Endometrial microvascular endothelial cells (primary cell): ENCODE data around the gene ATP10B. TPM values are rescaled to one million over a fixed set of nuclear protein-coding genes. Genes with fewer than 3 reads are reported as not detected.
"Not testable (repeated sequence)": the region's sequence is repeated elsewhere in the genome, so short reads cannot be mapped to it uniquely, and the experiment has no call there.

ENCODE experiments used
- in situ Hi-C: cut with HindIII; loops from 2 replicates; pipeline ENCODE4 v1.10.0; 2017; ENCODE audit warnings: low sequenced_read_pairs, low pct_unique_long_range_greater_than_20kb; ENCODE audit errors: inconsistent ontology term
- total RNA-seq: library from RNA; depleted of rRNA; stranded (reverse); fragments of >200 nt; gene quantifications from one replicate; pipeline ENCODE4 v1.2.3, GENCODE V29; 2015; ENCODE audit errors: inconsistent ontology term

Gene ATP10B, protein sequence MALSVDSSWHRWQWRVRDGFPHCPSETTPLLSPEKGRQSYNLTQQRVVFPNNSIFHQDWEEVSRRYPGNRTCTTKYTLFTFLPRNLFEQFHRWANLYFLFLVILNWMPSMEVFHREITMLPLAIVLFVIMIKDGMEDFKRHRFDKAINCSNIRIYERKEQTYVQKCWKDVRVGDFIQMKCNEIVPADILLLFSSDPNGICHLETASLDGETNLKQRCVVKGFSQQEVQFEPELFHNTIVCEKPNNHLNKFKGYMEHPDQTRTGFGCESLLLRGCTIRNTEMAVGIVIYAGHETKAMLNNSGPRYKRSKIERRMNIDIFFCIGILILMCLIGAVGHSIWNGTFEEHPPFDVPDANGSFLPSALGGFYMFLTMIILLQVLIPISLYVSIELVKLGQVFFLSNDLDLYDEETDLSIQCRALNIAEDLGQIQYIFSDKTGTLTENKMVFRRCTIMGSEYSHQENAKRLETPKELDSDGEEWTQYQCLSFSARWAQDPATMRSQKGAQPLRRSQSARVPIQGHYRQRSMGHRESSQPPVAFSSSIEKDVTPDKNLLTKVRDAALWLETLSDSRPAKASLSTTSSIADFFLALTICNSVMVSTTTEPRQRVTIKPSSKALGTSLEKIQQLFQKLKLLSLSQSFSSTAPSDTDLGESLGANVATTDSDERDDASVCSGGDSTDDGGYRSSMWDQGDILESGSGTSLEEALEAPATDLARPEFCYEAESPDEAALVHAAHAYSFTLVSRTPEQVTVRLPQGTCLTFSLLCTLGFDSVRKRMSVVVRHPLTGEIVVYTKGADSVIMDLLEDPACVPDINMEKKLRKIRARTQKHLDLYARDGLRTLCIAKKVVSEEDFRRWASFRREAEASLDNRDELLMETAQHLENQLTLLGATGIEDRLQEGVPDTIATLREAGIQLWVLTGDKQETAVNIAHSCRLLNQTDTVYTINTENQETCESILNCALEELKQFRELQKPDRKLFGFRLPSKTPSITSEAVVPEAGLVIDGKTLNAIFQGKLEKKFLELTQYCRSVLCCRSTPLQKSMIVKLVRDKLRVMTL (N-terminal part only)
- total RNA-seq, result not detected

- in situ Hi-C loops, result no loop called here
These were observed at the start of gene ATP10B for GRCh38 chr5:160852049-160852448. ATP10B (minus strand) TSS chr5:160852211; CDS start chr5:160688074, 164,137 bp downstream.

DNA sequence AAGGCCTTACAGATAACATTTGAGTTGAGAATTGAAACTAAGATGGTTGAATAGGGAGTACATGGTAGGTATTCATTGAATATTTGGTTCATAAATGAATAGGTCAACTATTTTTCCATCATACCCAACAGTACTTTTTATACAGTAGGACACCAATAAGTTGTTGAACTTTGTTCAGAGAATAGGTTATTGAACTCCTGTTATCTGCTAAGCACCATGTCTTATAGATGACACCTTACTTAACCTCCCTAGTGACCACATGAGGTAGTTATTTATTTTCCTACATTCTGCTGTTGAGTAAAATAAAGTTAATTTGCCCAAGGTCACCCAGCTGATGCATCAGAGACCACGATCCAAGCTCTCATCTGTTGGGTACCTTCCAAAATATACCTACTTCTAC lies 49.6 kb upstream of the ATP10B start:
- in situ Hi-C loops, result no loop called here

GRCh38 chr5:160899735-160900134 lies 47.7 kb upstream of the ATP10B start:
- in situ Hi-C loops, result no loop called here

DNA sequence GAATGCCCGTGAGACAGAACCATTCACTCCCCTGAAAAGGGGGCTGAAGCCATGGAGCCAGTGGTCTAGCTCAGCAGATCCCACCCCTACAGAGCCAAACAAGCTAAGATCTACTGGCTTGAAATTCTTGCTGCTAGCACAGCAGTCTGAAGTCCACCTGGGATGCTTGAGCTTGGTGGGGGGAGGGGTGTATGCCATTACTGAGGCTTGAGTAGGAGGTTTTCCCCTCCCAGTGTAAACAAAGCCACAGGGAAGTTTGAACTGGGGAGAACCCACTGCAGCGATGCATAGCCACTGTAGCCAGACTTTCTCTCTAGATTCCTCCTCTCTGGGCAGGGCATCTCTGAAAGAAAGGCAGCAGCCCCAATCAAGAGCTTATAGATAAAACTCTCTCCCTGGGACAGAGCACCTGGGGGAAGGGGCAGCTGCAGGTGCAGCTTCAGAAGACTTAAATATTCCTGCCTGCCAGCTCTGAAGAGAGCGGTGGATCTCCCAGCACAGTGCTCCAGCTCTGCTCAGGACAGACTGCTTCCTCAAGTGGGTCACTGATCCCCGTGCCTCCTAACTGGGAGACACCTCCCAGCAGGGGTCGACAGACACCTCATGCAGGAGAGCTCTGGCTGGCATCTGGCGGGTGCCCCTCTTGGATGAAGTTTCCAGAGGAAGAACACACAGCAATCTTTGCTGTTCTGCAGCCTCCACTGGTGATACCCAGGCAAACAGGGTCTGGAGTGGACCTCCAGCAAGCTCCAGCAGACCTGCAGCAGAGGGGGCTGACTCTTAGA lies 41.4 kb upstream of the ATP10B start:
- in situ Hi-C loops, result not testable (repeated sequence)

- in situ Hi-C loops, result no loop called here
These were observed 35.8 kb upstream of the ATP10B start for GRCh38 chr5:160887780-160888179.

- in situ Hi-C loops, result not testable (repeated sequence)
These were observed 21.7 kb upstream of the ATP10B start for GRCh38 chr5:160873560-160874200.

DNA sequence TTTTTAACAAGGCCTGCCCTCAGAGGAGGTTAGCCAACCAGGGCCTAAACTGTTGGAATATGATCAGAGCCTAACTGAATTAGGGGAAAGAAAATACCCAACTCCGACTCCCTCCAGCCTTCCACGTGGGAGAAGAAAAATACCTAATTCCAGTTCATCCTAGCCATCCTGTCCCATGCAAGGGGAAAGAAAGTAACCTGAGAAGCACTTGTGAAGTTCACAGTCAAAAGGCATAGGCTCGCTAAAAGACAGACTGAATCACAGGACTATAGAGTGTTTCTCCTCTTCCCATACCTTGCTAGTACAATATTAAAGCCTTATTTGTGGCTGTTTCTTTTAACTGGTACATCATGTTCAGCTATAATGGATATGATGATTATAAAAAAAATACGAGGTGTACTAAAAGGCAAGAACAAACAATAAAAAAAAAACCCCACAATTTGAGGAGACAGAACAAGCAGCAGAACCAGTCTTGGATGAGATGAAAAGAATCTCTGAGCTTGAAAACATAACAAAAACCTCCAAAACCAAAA lies 18.0 kb upstream of the ATP10B start:
- in situ Hi-C loops, result no loop called here

DNA sequence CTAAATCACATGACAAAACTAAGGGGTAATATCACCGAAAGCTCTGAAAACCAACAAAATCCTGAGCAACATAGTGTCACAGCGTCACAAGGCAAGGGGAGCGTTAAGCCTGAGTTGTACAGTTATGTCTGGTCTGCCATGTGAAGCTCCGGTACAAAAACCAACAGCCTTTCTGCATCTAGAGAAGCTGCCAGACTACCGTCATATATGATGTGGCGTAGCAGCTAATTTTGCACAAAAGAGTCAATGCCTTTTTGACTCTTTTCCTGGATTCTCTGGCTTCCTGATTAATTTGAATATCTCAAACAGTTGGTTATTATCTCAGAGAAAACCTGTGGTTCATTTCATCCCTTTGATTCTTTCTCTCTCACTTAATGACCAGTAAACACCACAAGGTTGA lies 16.0 kb upstream of the ATP10B start:
- in situ Hi-C loops, result no loop called here

- in situ Hi-C loops, result no loop called here
These were observed 560 bp downstream of the ATP10B start for GRCh38 chr5:160851451-160851850.

DNA sequence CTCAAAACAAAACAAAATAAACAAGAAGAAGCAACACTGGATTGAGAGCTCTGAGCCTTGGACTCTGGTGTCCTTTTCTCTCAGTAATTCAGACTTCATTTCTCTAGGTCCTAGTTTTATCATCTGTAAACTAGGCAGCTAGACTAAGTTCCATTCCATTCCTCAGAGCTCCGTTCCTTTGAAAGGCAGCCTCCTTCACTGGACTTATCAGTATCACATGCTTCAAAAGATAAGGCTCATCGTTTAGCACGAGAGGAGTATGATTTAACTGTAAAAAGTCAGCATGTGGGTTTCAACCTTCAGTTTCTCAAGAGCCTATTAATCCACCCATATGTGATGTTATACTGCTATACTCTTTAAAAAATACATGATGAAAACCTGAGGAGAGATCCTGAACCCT lies 1.6 kb downstream of the ATP10B start:
- in situ Hi-C loops, result no loop called here

DNA sequence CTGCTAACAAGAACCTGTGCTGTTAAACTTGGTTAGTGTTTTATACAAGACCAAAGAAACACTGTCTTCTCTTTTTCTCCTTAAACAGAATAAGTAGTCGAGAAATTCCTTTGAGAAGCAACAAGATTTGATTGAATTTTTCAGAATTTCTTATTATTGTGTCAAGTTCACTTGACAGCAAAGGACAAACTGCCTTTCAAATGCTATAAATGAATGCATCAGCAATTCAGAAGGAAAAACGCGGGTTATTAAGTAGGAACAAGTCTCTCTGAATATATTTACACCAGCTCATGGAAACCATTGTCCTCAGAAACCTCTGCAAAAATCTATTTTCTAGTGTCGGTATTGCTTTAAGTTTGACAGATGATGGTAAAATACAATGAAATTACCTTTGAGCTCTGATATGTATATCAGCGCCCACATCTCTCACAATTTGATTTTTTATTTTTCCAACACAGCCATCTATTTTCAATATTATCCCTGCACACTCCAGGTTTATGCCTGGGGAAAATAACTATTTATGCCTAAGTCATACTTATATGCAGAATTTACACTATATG lies 4.4 kb downstream of the ATP10B start:
- in situ Hi-C loops, result no loop called here

DNA sequence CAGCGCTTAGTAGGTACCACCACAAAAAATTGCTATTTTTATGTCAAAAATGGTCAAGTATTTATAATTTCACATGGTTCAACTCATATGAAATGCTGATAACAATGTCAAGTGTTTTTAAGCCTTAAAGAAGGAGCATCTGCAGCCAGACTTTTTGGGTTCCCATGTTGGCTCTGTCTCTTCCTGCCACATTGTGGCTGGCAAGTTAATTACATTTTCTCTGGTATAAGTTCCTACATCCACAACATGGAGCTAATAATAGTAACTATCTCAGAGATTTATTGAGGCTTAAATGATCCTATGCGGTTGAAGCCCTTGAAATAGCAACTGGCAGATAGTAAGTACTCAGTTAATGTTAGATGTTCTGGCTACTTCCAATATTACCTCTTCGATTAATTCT lies 5.4 kb downstream of the ATP10B start:
- in situ Hi-C loops, result no loop called here

- in situ Hi-C loops, result no loop called here
These were observed 7.8 kb downstream of the ATP10B start for GRCh38 chr5:160844177-160844576.

DNA sequence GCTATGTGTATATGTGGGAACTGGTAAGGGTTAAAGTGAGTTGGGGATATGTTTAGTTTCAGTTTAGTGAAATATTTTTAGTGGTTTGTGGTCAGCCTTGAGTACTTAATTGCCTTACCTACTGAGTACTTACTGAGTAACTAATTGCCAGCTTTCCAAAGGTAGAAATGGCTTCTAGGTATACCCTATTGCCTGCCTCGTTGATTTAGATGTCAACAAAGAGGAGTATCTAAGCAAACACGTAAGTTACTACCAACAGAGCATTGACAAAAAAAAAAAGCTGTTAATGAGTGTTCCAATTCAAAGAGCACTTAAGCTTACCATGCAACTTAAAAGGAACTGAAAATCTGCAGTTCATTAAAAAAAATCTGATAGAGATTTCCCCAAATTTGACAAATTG lies 8.8 kb downstream of the ATP10B start:
- in situ Hi-C loops, result no loop called here

- in situ Hi-C loops, result no loop called here
These were observed 14.0 kb downstream of the ATP10B start for GRCh38 chr5:160837749-160838593.

- in situ Hi-C loops, result no loop called here
These were observed 14.8 kb downstream of the ATP10B start for GRCh38 chr5:160837211-160837610.
